HCT116 (cell line): ENCODE results near the gene SND1. TPM values are rescaled to one million over a fixed set of nuclear protein-coding genes. Genes with fewer than 3 reads are reported as not detected.

Experiments used
- ATAC-seq: fragments of 200-7000 bp; cut with Tn5 transposase; 2 replicates; pipeline ENCODE4 v1.9.1; 2020; ENCODE audit warnings: mild to moderate bottlenecking, moderate library complexity
- BruUV-seq: library from RNA; stranded (reverse); fragments of 400-500 nt; replicated peaks from 2 replicates; lab custom pipeline; 2021; lab: Mats Ljungman, UMichigan
- CTCF ChIA-PET: fragments of 300-600 bp; sonication (Branson Sonifier 250); formaldehyde crosslinking; loops from one replicate; lab custom pipeline; 2021; ENCODE audit warnings: antibody characterized with exemption; lab: Charles Lee
- POLR2A ChIA-PET: fragments of 300-600, 350-600 bp; sonication (Branson Sonifier 250); formaldehyde crosslinking; loops from one replicate; lab custom pipeline; 2021; ENCODE audit warnings: antibody characterized with exemption; lab: Charles Lee
- RAD21 ChIA-PET, 2 experiments: fragments of 300-600 bp; sonication (Branson Sonifier 250); formaldehyde crosslinking; loops; one replicate each; lab custom pipeline; 2023; ENCODE audit warnings: low total read pairs in 2 of 2; ENCODE audit not compliant: uncharacterized antibody in 2 of 2, unreplicated experiment in 2 of 2, low non-redundant PET in 1 of 2; lab: Charles Lee
- DNase-seq: peaks from one replicate; pipeline ENCODE4 v3.0.0-alpha.2; 2010; ENCODE audit warnings: low read depth, low spot score
- H2AFZ ChIP-seq: fragments of 200-600 bp; shearing (Covaris generic), sonication (generic); 2 replicates; pipeline ENCODE4 v1.6.1; 2017; ENCODE audit warnings: low read depth, mixed run types, mixed read lengths, antibody characterized with exemption, low read length; ENCODE audit not compliant: poor library complexity, severe bottlenecking
- H3K27ac ChIP-seq: 2 replicates; pipeline ENCODE4 v1.5.1; 2012; ENCODE audit warnings: low read depth, low read length
- H3K27me3 ChIP-seq: fragments of 200-600 bp; sonication (generic); 2 replicates; pipeline ENCODE4 v1.6.1; 2016; ENCODE audit warnings: mixed run types, low read length, mixed read lengths; ENCODE audit not compliant: insufficient read depth
- H3K36me3 ChIP-seq, 2 experiments: fragments of 200-500 bp in 1 of 2; fragments of 200-600 bp in 1 of 2; sonication (Bioruptor generic) in 1 of 2; sonication (generic) in 1 of 2; 2 replicates each; pipeline versions ENCODE4 v1.5.1 to v1.6.1; 2014 to 2016; ENCODE audit warnings: low read length in 2 of 2, inconsistent platforms in 1 of 2, mixed read lengths in 1 of 2, mixed run types in 1 of 2; ENCODE audit not compliant: insufficient read depth in 2 of 2, control insufficient read depth in 1 of 2
- H3K4me1 ChIP-seq, 2 experiments: fragments of 200-600 bp in 1 of 2; sonication (generic) in 1 of 2; 2 replicates each; pipeline versions ENCODE4 v1.5.1 to v1.6.1; 2012 to 2017; ENCODE audit warnings: low read length in 2 of 2, inconsistent platforms in 1 of 2, mild to moderate bottlenecking in 1 of 2, mixed read lengths in 1 of 2, mixed run types in 1 of 2, moderate library complexity in 1 of 2; ENCODE audit not compliant: insufficient read depth in 2 of 2, control insufficient read depth in 1 of 2
- H3K4me2 ChIP-seq: fragments of 200-600 bp; sonication (generic); 2 replicates; pipeline ENCODE4 v1.6.1; 2017; ENCODE audit warnings: mixed run types, low read length, mixed read lengths
- H3K4me3 ChIP-seq, 2 experiments: fragments of 200-600 bp in 1 of 2; sonication (generic) in 1 of 2; replicated peaks in 1 of 2; 2 replicates each; pipeline ENCODE4 v1.5.1; 2011 to 2016; ENCODE audit warnings: low read length in 2 of 2, control low read depth in 1 of 2, low read depth in 1 of 2, mild to moderate bottlenecking in 1 of 2, mixed read lengths in 1 of 2, mixed run types in 1 of 2
- H3K79me2 ChIP-seq: fragments of 200-600 bp; sonication (generic); 2 replicates; pipeline ENCODE4 v1.6.1; 2017; ENCODE audit warnings: mild to moderate bottlenecking, mixed run types, low read length, moderate library complexity, mixed read lengths; ENCODE audit not compliant: insufficient read depth
- H3K9ac ChIP-seq: fragments of 200-600 bp; sonication (generic); 2 replicates; pipeline ENCODE4 v1.6.1; 2016; ENCODE audit warnings: low read length, mixed read lengths
- H3K9me2 ChIP-seq: fragments of 200-600 bp; sonication (generic), shearing (Covaris generic); 2 replicates; pipeline ENCODE4 v1.6.1; 2017; ENCODE audit warnings: mixed run types, mild to moderate bottlenecking, moderate library complexity; ENCODE audit not compliant: insufficient read depth
- H3K9me3 ChIP-seq, 2 experiments: fragments of 200-500 bp in 1 of 2; fragments of 200-600 bp in 1 of 2; sonication (Bioruptor generic) in 1 of 2; sonication (generic) in 1 of 2; 2 replicates each; pipeline ENCODE4 v1.6.1; 2014 to 2017; ENCODE audit warnings: low read length in 2 of 2, mixed read lengths in 2 of 2, inconsistent platforms in 1 of 2, low read depth in 1 of 2, mild to moderate bottlenecking in 1 of 2, mixed run types in 1 of 2, moderate library complexity in 1 of 2; ENCODE audit not compliant: control insufficient read depth in 1 of 2, insufficient read depth in 1 of 2
- H4K20me1 ChIP-seq: fragments of 200-600 bp; sonication (generic), shearing (Covaris generic); 2 replicates; pipeline ENCODE4 v1.6.1; 2017; ENCODE audit warnings: mixed run types, mild to moderate bottlenecking, moderate library complexity; ENCODE audit not compliant: insufficient read depth
- CBX3 ChIP-seq: IDR thresholded peaks from 2 replicates; pipeline ENCODE4 v1.6.1; 2012; ENCODE audit warnings: low read depth
- CTCF ChIP-seq, 3 experiments: fragments of 200-600 bp in 1 of 3; sonication (generic) in 1 of 3; IDR thresholded peaks in 2 of 3; conservative IDR thresholded peaks in 1 of 3; 2 replicates each; pipeline ENCODE4 v1.5.1; 2012 to 2017; ENCODE audit warnings: low read depth in 2 of 3, low read length in 2 of 3, antibody characterized with exemption in 1 of 3, borderline replicate concordance in 1 of 3, control low read depth in 1 of 3, mild to moderate bottlenecking in 1 of 3, mixed read lengths in 1 of 3, mixed run types in 1 of 3, moderate library complexity in 1 of 3; ENCODE audit not compliant: insufficient read depth in 1 of 3
- EGR1 ChIP-seq: IDR thresholded peaks from 2 replicates; pipeline ENCODE4 v1.6.1; 2012; ENCODE audit warnings: low read depth
- EZH2phosphoT487 ChIP-seq: fragments of 200-600 bp; IDR thresholded peaks from 2 replicates; pipeline ENCODE4 v1.6.1; 2018; ENCODE audit warnings: antibody characterized with exemption, borderline replicate concordance
- POLR2A ChIP-seq: IDR thresholded peaks from 2 replicates; pipeline ENCODE4 v1.7.0; 2011; ENCODE audit warnings: borderline replicate concordance; ENCODE audit not compliant: insufficient read depth, insufficient read length; ENCODE audit errors: extremely low read depth
- POLR2AphosphoS5 ChIP-seq: IDR thresholded peaks from 2 replicates; pipeline ENCODE4 v1.6.1; 2011; ENCODE audit warnings: mild to moderate bottlenecking, low read depth, low read length, moderate library complexity
- YY1 ChIP-seq: IDR thresholded peaks from 2 replicates; pipeline ENCODE4 v1.6.1; 2011; ENCODE audit warnings: low read length, low read depth, moderate library complexity, mild to moderate bottlenecking; ENCODE audit not compliant: insufficient replicate concordance; ENCODE audit errors: extremely low read depth
- ZBTB33 ChIP-seq: IDR thresholded peaks from 2 replicates; pipeline ENCODE4 v1.6.1; 2011; ENCODE audit warnings: mild to moderate bottlenecking, low read length, moderate library complexity; ENCODE audit not compliant: insufficient replicate concordance; ENCODE audit errors: extremely low read depth
- ZNF274 ChIP-seq: fragments of 200-500 bp; sonication (Bioruptor generic); IDR thresholded peaks from 2 replicates; pipeline ENCODE4 v1.6.1; 2014; ENCODE audit warnings: mild to moderate bottlenecking, low read depth, low read length, inconsistent platforms
- intact Hi-C: fragments of 100-400 bp; cut with micrococcal nuclease; formaldehyde crosslinking; loops from 2 replicates; pipeline ENCODE4 v1.10.0; 2022
- total RNA-seq: library from RNA; stranded (reverse); gene quantifications from one replicate; pipeline ENCODE4 v1.2.1, GENCODE V29; 2021; ENCODE audit not compliant: unreplicated experiment

SND1 gene
- total RNA-seq, 1 experiment from 2014 or later: 169 TPM

- TF ChIP-seq ZNF274: no peak
- TF ChIP-seq YY1: no peak
- TF ChIP-seq CBX3: no peak
- no peak for TF ChIP-seq CTCF (IDR thresholded peaks at IDR 0.05 in 2 of 3, conservative IDR thresholded peaks at IDR 0.05 in 1 of 3; ENCODE audit: borderline replicate concordance in 1 of 3, insufficient read depth in 1 of 3, low read depth in 2 of 3, low read length in 2 of 3)
- TF ChIP-seq POLR2AphosphoS5: no peak
- TF ChIP-seq POLR2A: no peak
- Histone ChIP-seq H3K79me2 (peaks cover 17% of the 10 kb centered on the region; the same call in 1 of the 2 replicates), H4K20me1 (no peaks in the 10 kb centered on the region; the same call in 1 of the 2 replicates), H3K9ac (no peak overlapping the region), H3K9me2 (no peaks in the 10 kb centered on the region), H2AFZ (no peak overlapping the region), H3K4me2 (no peak overlapping the region), H3K27me3 (no peaks in the 10 kb centered on the region), H3K4me1 (peaks cover 0 to under 1% of the 10 kb centered on the region in 2 experiments; a peak in 2 of 4 replicates), H3K4me3 (no peak overlapping the region), H3K36me3 (no peaks in the 10 kb centered on the region), H3K9me3 (no peaks in the 10 kb centered on the region), H3K27ac (no peak overlapping the region)
- DNase-seq (no peak), ATAC-seq (no peak)
- RAD21 ChIA-PET: no interaction called here
- no TSS peak for BruUV-seq
- intact Hi-C loops: no loop called here
- CTCF ChIA-PET: no interaction called here
- POLR2A ChIA-PET: no interaction called here
Measured at GRCh38 chr7:127912901-127913300, 260.9 kb downstream of the SND1 start.

GRCh38 chr7:127913686-127914085 lies 261.7 kb downstream of the SND1 start:
- POLR2A ChIA-PET: no interaction called here

More at GRCh38 chr7:127913686-127914085, 261.7 kb downstream of the SND1 start:
- no peak overlapping the region for H2AFZ ChIP-seq
- H3K9me3 ChIP-seq: no peaks in the 10 kb centered on the region
- no peaks in the 10 kb centered on the region for H3K9me2 ChIP-seq
- no peaks in the 10 kb centered on the region; the same call in 1 of the 2 replicates for H4K20me1 ChIP-seq
- RAD21 ChIA-PET: no interaction called here
- no peak for TF ChIP-seq CBX3
- TF ChIP-seq EZH2phosphoT487: no peak
- TF ChIP-seq EGR1: no peak
- no peak for TF ChIP-seq ZBTB33
- TF ChIP-seq, all 23 proteins: peak for 0
- no TSS peak for BruUV-seq
- H3K4me3 ChIP-seq: no peak overlapping the region
- no peak for ATAC-seq
- H3K4me2 ChIP-seq: no peak overlapping the region
- no peak overlapping the region for H3K27ac ChIP-seq
- CTCF ChIA-PET: no interaction called here
- no peaks in the 10 kb centered on the region for H3K27me3 ChIP-seq
- DNase-seq: no peak
- no peaks in the 10 kb centered on the region for H3K36me3 ChIP-seq
- H3K4me1 ChIP-seq: no peaks in the 10 kb centered on the region
- intact Hi-C loops: no loop called here
- peaks cover 17% of the 10 kb centered on the region; the same call in 1 of the 2 replicates for H3K79me2 ChIP-seq
- no peak overlapping the region for H3K9ac ChIP-seq
